GM12878 (cell line): ENCODE measurements around the gene ITGA11.

Source experiments
- EP300 ChIP-seq, 2 experiments: fragments of 150-350 bp in 1 of 2; IDR thresholded peaks; 2 replicates each; pipeline ENCODE4 v1.6.1; 2011 to 2012; ENCODE audit warnings: low read depth in 2 of 2, low read length in 2 of 2, borderline replicate concordance in 1 of 2, improper control_type of control experiment in 1 of 2, inconsistent platforms in 1 of 2; ENCODE audit not compliant: control insufficient read depth in 1 of 2
- EZH2 ChIP-seq: IDR thresholded peaks from 2 replicates; pipeline ENCODE4 v1.6.1; 2012; ENCODE audit warnings: low read depth, mild to moderate bottlenecking, control low read depth, inconsistent platforms, low read length, borderline replicate concordance; ENCODE audit not compliant: control insufficient read depth
- HDAC6 ChIP-seq: fragments of 200-600 bp; sonication (generic); IDR thresholded peaks from one replicate; pipeline ENCODE4 v1.8.0; 2017; ENCODE audit warnings: antibody characterized with exemption; ENCODE audit not compliant: unreplicated experiment
- LARP7 ChIP-seq: fragments of 450-650 bp; IDR thresholded peaks from 2 replicates; pipeline ENCODE4 v1.6.1; 2017; ENCODE audit warnings: mild to moderate bottlenecking
- MYC ChIP-seq: IDR thresholded peaks from 2 replicates; pipeline ENCODE4 v1.6.1; 2011; ENCODE audit warnings: mild to moderate bottlenecking, low read length, moderate library complexity, inconsistent platforms; ENCODE audit not compliant: insufficient read depth, insufficient replicate concordance, insufficient read length, severe bottlenecking
- NFIC ChIP-seq: IDR thresholded peaks from 2 replicates; pipeline ENCODE4 v1.6.1; 2012; ENCODE audit warnings: low read depth, mild to moderate bottlenecking, inconsistent platforms, low read length, moderate library complexity
- NR2C1 ChIP-seq: fragments of 450-650 bp; IDR thresholded peaks from 2 replicates; pipeline ENCODE4 v1.6.1; 2017; ENCODE audit warnings: antibody characterized with exemption, mild to moderate bottlenecking, moderate library complexity
- RELA ChIP-seq: fragments of 450-650 bp; IDR thresholded peaks from 2 replicates; pipeline ENCODE4 v1.8.0; 2014; ENCODE audit warnings: borderline replicate concordance; ENCODE audit not compliant: partially characterized antibody
- TAF1 ChIP-seq: IDR thresholded peaks from 2 replicates; pipeline ENCODE4 v1.6.1; 2011; ENCODE audit warnings: mild to moderate bottlenecking, low read depth, low read length, borderline replicate concordance
- YY1 ChIP-seq: IDR thresholded peaks from 2 replicates; pipeline ENCODE4 v1.6.1; 2011; ENCODE audit warnings: low read depth, mild to moderate bottlenecking, low read length
- TF ChIP-seq, protein P1 (sequence below), 3 experiments: IDR thresholded peaks in 2 of 3; conservative IDR thresholded peaks in 1 of 3; 2 replicates each; pipeline ENCODE4 v1.5.1; 2011; ENCODE audit warnings: low read depth in 3 of 3, low read length in 3 of 3, mild to moderate bottlenecking in 3 of 3, control low read depth in 2 of 3, moderate library complexity in 2 of 3, inconsistent platforms in 1 of 3, mixed read lengths in 1 of 3; ENCODE audit not compliant: control insufficient read depth in 2 of 3, insufficient read depth in 1 of 3; ENCODE audit errors: extremely low read depth in 1 of 3
- TF ChIP-seq, protein P2 (sequence below): IDR thresholded peaks from 2 replicates; pipeline ENCODE4 v1.6.1; 2012; ENCODE audit warnings: mild to moderate bottlenecking, low read depth, low read length
- TF ChIP-seq, protein P3 (sequence below): IDR thresholded peaks from 2 replicates; pipeline ENCODE4 v1.6.1; 2011; ENCODE audit warnings: low read depth, low read length, improper control_type of control experiment, borderline replicate concordance

DNA sequence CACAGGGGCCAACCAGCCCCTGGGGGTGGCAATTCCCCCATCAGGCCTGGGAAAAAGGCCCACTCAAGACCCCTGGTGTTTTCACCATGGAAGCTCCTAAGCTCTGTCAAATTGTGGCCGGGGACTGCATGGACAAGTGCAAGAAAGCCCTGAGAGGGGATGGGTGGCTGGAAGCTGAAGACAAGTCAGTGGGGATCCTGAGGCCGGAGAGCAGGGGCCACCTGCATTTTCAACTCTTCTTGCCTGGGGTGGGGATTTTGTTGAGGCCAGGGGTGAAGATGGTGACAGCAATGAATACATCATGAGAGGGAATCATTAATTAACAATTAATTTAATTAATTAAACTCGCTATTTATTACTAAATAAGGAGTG, 120.5 kb downstream of the ITGA11 start:
- TF ChIP-seq, protein P1, sequence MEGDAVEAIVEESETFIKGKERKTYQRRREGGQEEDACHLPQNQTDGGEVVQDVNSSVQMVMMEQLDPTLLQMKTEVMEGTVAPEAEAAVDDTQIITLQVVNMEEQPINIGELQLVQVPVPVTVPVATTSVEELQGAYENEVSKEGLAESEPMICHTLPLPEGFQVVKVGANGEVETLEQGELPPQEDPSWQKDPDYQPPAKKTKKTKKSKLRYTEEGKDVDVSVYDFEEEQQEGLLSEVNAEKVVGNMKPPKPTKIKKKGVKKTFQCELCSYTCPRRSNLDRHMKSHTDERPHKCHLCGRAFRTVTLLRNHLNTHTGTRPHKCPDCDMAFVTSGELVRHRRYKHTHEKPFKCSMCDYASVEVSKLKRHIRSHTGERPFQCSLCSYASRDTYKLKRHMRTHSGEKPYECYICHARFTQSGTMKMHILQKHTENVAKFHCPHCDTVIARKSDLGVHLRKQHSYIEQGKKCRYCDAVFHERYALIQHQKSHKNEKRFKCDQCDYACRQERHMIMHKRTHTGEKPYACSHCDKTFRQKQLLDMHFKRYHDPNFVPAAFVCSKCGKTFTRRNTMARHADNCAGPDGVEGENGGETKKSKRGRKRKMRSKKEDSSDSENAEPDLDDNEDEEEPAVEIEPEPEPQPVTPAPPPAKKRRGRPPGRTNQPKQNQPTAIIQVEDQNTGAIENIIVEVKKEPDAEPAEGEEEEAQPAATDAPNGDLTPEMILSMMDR (IDR thresholded peaks at IDR 0.05 in 2 of 3, conservative IDR thresholded peaks at IDR 0.05 in 1 of 3; ENCODE audit: control insufficient read depth in 2 of 3, extremely low read depth in 1 of 3, insufficient read depth in 1 of 3, low read depth in 3 of 3, low read length in 3 of 3): no peak
- TF ChIP-seq TAF1 (no peak), EP300 (IDR thresholded peaks at IDR 0.05; ENCODE audit: borderline replicate concordance in 1 of 2, control insufficient read depth in 1 of 2, low read depth in 2 of 2, low read length in 2 of 2) (no peak), RELA (no peak), NR2C1 (no peak), YY1 (no peak), LARP7 (no peak), EZH2 (no peak), NFIC (no peak), HDAC6 (no peak), MYC (no peak)
- TF ChIP-seq, protein P2, sequence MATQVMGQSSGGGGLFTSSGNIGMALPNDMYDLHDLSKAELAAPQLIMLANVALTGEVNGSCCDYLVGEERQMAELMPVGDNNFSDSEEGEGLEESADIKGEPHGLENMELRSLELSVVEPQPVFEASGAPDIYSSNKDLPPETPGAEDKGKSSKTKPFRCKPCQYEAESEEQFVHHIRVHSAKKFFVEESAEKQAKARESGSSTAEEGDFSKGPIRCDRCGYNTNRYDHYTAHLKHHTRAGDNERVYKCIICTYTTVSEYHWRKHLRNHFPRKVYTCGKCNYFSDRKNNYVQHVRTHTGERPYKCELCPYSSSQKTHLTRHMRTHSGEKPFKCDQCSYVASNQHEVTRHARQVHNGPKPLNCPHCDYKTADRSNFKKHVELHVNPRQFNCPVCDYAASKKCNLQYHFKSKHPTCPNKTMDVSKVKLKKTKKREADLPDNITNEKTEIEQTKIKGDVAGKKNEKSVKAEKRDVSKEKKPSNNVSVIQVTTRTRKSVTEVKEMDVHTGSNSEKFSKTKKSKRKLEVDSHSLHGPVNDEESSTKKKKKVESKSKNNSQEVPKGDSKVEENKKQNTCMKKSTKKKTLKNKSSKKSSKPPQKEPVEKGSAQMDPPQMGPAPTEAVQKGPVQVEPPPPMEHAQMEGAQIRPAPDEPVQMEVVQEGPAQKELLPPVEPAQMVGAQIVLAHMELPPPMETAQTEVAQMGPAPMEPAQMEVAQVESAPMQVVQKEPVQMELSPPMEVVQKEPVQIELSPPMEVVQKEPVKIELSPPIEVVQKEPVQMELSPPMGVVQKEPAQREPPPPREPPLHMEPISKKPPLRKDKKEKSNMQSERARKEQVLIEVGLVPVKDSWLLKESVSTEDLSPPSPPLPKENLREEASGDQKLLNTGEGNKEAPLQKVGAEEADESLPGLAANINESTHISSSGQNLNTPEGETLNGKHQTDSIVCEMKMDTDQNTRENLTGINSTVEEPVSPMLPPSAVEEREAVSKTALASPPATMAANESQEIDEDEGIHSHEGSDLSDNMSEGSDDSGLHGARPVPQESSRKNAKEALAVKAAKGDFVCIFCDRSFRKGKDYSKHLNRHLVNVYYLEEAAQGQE: no peak
- TF ChIP-seq, protein P3, sequence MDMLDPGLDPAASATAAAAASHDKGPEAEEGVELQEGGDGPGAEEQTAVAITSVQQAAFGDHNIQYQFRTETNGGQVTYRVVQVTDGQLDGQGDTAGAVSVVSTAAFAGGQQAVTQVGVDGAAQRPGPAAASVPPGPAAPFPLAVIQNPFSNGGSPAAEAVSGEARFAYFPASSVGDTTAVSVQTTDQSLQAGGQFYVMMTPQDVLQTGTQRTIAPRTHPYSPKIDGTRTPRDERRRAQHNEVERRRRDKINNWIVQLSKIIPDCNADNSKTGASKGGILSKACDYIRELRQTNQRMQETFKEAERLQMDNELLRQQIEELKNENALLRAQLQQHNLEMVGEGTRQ: no peak
